ENCODE results near the gene UNC13D.

The UNC13D gene

DNA sequence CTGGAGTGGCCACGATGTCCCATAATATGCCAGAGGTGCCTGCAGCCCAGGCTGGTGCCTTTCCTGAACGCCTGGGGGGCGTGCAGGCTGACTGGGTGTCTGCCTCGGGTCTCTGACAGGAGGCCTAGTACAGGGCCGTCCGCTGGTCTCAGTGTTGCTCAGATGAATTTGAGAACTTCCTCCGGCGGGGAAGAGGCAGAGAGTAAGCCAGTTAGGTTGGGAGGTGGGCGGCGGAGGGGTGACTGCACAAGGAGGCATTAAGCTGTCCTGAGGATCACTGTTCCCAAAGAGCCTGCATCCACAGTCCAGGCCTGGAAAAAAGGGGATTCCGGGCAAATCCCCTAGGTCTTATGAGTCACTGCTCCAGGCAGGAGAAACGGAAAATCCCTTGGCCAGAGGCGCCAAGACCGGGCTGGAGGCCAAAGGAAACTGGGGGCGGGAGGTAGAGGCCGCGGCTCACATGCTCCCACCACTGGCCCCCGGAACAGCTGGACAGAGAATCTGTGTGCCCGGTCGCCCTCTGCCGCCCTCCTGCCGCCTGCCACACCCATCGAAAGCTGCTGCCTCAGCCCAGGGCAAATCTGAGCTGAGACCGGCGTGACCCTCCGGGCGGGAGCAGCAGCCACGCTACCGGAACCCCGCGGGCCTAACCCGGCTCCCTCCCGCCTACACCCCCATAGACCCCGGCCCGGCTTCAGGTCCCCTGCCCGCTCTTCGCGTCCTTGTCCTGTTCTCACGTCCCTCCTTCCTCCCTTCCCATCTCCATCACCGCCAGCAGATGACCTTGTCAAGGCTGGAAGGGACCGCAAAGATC, 32.9 kb upstream of the UNC13D start:
- peak; percentile 23 for ATAC-seq (ENCODE audit: low read depth)
- no peaks in the 10 kb centered on the region for H3K9me3 ChIP-seq (ENCODE audit: severe bottlenecking)
- TF ChIP-seq, protein P1, sequence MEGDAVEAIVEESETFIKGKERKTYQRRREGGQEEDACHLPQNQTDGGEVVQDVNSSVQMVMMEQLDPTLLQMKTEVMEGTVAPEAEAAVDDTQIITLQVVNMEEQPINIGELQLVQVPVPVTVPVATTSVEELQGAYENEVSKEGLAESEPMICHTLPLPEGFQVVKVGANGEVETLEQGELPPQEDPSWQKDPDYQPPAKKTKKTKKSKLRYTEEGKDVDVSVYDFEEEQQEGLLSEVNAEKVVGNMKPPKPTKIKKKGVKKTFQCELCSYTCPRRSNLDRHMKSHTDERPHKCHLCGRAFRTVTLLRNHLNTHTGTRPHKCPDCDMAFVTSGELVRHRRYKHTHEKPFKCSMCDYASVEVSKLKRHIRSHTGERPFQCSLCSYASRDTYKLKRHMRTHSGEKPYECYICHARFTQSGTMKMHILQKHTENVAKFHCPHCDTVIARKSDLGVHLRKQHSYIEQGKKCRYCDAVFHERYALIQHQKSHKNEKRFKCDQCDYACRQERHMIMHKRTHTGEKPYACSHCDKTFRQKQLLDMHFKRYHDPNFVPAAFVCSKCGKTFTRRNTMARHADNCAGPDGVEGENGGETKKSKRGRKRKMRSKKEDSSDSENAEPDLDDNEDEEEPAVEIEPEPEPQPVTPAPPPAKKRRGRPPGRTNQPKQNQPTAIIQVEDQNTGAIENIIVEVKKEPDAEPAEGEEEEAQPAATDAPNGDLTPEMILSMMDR (IDR thresholded peaks at IDR 0.05; ENCODE audit: poor library complexity, severe bottlenecking): no peak
- peaks cover 18% of the 10 kb centered on the region for H3K36me3 ChIP-seq (ENCODE audit: low read depth)
- H3K4me1 ChIP-seq (ENCODE audit: insufficient read depth, poor library complexity, severe bottlenecking): peaks cover 29% of the 10 kb centered on the region
- no peaks in the 10 kb centered on the region for H3K27me3 ChIP-seq (ENCODE audit: insufficient read depth, poor library complexity, severe bottlenecking)
- H3K4me3 ChIP-seq (ENCODE audit: severe bottlenecking): peak overlapping the region; percentile 49
- H3K27ac ChIP-seq (ENCODE audit: poor library complexity, severe bottlenecking): peak overlapping the region; percentile 96
- DNase-seq (ENCODE audit: low spot score): peak; percentile 93

DNA sequence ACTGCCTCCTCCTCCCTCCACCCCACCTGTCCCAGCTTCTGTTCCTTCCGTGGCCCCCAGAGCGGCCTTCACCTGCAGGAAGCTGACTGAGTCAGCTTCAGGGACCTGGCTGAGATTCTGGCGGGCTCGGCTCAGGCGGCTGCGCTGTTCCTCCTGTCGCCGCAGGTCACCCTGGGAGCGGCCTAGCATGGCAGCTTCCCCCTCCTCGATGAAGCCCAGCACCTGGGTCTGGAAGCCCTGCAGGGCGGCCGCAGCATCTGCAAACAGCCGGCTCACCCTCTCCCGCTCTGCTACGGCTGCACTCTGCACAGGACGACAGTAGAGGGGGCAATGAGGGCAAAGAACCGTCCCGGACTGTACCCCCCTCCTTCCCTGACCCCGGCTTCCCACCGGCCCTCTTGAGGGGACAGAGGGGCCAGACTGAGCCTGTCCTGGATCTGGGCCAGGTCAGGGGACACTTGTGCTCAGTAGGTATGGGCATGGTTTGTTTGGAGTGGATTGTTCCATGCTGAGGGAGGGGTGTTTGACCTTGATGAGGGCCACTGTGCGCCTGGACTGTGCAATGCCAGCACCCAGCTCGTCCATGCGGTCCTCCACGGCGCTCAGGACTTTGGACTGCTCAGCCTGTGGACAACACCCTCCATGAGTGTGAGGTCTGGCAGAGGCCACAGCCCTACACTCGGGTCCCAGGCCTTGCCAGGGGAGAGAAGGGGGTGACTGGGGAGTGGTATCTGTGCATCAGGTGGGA, 32.2 kb upstream of the UNC13D start:
- no peaks in the 10 kb centered on the region for H3K9me3 ChIP-seq (ENCODE audit: severe bottlenecking)
- DNase-seq (ENCODE audit: low spot score) (peak; percentile 97), ATAC-seq (ENCODE audit: low read depth) (peak; percentile 26)
- peaks cover 18% of the 10 kb centered on the region for H3K36me3 ChIP-seq (ENCODE audit: low read depth)
- peak overlapping the region; percentile 96 for H3K27ac ChIP-seq (ENCODE audit: poor library complexity, severe bottlenecking)
- H3K4me1 ChIP-seq (ENCODE audit: insufficient read depth, poor library complexity, severe bottlenecking): peaks cover 30% of the 10 kb centered on the region
- H3K27me3 ChIP-seq (ENCODE audit: insufficient read depth, poor library complexity, severe bottlenecking): no peaks in the 10 kb centered on the region
- peak overlapping the region; percentile 49 for H3K4me3 ChIP-seq (ENCODE audit: severe bottlenecking)
- TF ChIP-seq, protein P1 (IDR thresholded peaks at IDR 0.05; ENCODE audit: poor library complexity, severe bottlenecking): peak; percentile 6

DNA sequence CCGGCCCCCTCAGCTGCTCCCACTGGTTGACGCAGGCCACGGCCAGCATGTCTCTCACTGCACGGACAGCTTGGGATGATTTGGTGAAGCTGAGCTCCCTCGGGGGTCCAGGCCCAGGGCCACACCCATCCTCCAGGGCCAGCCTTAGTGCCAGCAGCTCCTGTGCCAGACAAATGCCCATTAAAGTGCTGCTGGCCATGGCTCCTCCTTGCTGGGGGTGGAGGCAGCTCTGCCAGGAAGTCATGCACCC, 31.7 kb upstream of the UNC13D start:
- ATAC-seq (ENCODE audit: low read depth): peak; percentile 59
- TF ChIP-seq, protein P1 (IDR thresholded peaks at IDR 0.05; ENCODE audit: poor library complexity, severe bottlenecking): no peak
- H3K4me1 ChIP-seq (ENCODE audit: insufficient read depth, poor library complexity, severe bottlenecking): peaks cover 30% of the 10 kb centered on the region
- H3K36me3 ChIP-seq (ENCODE audit: low read depth): peaks cover 18% of the 10 kb centered on the region
- no peak for DNase-seq (ENCODE audit: low spot score)
- peak overlapping the region; percentile 96 for H3K27ac ChIP-seq (ENCODE audit: poor library complexity, severe bottlenecking)
- H3K27me3 ChIP-seq (ENCODE audit: insufficient read depth, poor library complexity, severe bottlenecking): no peaks in the 10 kb centered on the region
- H3K9me3 ChIP-seq (ENCODE audit: severe bottlenecking): no peaks in the 10 kb centered on the region
- H3K4me3 ChIP-seq (ENCODE audit: severe bottlenecking): peak overlapping the region; percentile 49

DNA sequence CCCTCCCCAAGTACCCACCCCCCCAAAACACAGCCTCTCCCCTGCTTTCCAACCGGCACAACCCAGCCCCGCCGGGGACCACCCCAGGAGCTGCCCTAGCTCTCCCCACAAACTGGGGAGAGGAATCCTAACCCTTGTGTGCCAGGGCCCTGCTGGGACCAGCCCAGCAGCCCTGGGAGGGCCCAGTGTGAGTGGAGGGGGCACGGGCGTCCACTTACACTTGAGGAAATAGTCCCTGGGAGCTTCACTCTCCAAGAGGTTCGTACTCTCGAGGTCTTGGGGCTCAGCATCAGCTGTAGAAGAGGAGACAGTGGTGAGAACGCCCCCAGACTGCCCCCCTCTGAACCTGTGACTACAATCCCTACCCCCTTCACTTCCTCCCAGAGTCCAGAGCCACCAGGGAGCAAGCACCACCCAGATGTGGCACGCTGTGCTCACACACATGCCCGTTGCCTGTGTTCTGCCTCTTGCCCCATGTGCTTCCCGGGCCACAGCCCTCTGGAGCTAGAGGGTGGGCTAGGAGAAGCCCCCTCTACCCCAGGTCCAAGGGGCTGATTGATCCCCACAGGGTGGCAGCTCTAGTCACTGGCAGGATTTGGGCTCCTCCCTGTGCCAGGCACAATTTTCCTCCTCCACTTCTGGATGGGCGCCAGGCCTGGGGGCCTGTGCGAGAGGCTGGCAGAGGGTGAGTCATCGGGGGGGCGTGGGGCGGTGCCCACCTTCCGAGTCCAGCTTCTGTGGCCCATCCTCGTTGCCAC, 31.2 kb upstream of the UNC13D start:
- peak; percentile 86 for DNase-seq (ENCODE audit: low spot score)
- peaks cover 30% of the 10 kb centered on the region for H3K4me1 ChIP-seq (ENCODE audit: insufficient read depth, poor library complexity, severe bottlenecking)
- peak overlapping the region; percentile 96 for H3K27ac ChIP-seq (ENCODE audit: poor library complexity, severe bottlenecking)

More for the DNA sequence above, 31.2 kb upstream of the UNC13D start:
- Histone ChIP-seq H3K27me3 (ENCODE audit: insufficient read depth, poor library complexity, severe bottlenecking) (no peaks in the 10 kb centered on the region), H3K4me3 (ENCODE audit: severe bottlenecking) (peak overlapping the region; percentile 49), H3K9me3 (ENCODE audit: severe bottlenecking) (no peaks in the 10 kb centered on the region), H3K36me3 (ENCODE audit: low read depth) (peaks cover 18% of the 10 kb centered on the region)
- ATAC-seq (ENCODE audit: low read depth): no peak; the same call in 2 of the 3 replicates
- TF ChIP-seq, protein P1 (IDR thresholded peaks at IDR 0.05; ENCODE audit: poor library complexity, severe bottlenecking): no peak
